LoVo (cell line): ENCODE results near the gene ASAP3.

Experiments
- DNase-seq: peaks from one replicate; pipeline ENCODE4 v3.0.0-alpha.2; 2016; ENCODE audit warnings: low spot score

ASAP3 gene

GRCh38 chr1:23483321-23484252 lies at the start of gene ASAP3:
Gene ASAP3, minus strand, starts transcription at chr1:23484179. Its CDS starts 46 bp downstream, at chr1:23484133.
- DNase-seq, result no peak

GRCh38 chr1:23533246-23534023 lies 49.5 kb upstream of the ASAP3 start:
- DNase-seq, result no peak

DNA sequence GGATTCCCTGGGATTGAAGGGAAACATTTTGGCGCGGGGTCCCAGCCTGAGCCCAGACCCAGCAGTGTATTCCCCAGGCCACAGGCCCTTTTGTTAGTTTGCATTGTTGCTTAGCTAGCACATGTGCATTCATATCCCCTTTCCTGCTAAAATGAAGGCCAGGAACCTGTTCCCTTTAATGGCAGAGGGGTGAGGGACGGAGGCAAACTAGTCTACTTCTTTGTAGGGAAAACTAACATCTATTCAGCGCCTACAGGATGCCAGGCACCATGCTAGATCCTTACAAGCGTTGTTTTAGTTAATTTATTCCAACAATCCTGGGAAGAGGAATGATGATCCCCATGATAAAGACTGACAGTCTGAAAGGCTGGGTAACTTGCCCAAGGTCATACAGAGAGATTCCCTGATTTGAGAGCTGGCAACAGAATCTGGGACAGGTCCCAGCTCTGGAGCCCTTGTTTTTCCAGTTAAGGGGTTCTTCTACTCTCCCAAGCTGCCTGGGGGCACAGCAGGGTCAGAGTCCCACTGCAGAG lies 47.6 kb upstream of the ASAP3 start:
- no peak for DNase-seq

DNA sequence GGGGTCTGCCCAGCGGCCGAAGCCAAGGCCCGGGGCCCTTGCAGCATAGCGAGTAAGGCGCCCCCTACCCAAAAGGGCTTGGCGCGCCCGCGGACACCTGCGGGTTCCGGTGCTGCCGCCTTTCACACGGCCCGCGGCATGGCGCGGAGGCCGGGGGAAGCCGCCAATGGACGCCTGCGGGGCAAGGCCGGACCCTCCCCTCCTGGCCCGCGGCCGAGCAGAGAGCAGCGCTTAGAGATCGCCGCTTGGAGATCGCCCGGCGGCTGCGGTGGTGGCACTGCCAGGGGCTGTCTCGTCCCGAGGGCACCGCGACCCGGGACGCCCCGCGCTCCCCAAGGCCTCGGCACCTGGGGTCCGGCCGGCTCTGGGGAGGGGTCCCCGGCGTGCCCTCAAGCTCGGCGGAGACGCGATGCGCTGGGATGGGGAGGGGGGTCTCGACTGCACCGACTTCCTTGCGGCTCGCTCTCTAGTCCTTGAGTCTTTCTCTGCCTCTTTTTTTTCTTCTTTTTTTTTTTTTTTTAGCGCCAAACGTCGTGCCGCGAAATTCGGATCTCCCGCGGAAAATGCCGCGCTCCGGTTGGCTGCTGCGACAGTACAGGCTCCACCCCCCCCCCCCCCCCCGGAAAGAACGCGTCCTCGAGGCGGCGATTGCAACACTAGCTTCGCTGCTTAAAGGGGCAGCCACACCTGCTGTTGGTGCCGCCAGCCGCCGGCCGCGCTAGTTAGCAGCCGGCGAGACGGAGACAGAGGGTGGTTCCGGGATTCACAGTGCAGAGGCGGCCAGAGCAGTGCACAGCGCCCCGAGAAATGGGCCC lies 47.0 kb upstream of the ASAP3 start, which contains the start of gene E2F2:
Gene E2F2, minus strand, starts transcription at position 487 of the 815 bp plus-strand sequence. Its CDS starts 440 bp downstream, at position 47.
- peak; percentile 89 for DNase-seq

DNA sequence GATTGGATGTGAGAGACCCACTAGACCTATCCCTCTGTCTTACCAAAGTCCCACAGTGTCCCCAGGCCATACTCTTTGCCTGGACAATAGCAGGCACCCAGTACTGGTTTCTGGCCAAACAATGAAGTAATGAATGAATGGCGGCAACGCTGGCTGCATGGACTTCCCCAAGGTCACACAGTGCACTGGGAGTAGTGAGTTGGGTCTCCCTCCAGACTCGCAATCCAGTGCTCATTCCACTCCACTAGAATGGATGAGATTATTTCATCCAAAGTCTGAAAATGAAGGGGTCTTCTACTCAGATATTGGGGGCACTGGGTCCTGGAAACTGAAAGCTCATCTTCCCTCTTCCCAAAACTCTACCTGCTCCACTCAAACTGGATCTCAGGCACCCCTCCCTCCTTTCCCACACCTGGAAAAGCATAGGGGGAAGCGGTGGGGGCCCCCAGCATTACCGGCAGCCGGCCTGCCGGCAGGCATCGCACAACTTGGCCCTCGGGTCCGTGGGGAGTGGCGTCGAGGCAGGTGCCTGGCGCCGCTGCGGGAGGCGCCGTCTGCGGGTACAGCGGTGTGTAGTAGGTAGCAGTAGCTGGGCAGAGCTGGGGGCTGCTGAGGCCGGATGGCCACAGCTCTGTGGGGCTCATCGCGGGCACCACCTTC lies 46.2 kb upstream of the ASAP3 start:
- no peak for DNase-seq

DNA sequence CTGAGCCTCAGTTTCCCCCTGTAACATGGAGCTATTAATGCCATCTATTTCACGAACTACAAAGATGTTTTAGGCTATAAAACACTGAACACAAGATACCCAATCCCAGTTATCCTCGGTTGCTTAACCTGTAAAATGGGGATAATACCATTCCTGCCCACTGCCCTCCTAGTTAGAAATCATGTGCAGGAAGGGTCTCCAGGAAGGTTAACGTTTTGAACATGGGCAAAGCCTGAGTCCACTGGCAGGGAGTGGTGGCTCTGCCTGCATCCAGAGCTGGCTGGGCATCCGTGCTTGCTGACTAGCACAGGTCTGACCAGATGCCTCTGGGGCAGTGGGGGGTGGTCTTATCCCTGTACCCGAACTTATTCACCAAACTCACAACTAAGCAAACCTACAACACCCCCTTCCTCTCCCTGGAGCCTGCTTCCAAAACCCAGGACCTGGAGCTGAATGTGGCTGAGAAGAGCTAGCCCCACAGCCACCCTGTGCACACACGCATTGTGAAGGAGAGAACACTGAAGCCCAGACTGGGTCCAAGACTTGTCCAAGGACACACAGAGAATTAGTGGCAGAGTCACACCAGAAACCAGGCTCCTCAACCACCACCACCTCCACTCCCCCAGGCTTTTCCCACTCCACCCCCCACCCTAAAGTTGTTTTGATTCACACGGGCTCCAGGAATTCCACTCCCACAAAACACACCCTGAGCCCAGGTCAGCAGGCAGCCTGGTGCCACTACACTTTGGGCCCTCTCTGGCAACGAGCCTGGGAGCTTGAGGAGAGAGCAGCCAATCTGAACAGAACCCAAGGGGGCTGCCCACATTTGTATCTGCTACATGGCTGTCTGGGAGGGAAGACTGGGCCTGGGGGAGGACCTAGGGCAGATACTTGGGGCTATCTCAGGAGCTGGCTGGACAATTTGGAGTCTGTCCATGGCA lies 45.4 kb upstream of the ASAP3 start:
- DNase-seq, result no peak

DNA sequence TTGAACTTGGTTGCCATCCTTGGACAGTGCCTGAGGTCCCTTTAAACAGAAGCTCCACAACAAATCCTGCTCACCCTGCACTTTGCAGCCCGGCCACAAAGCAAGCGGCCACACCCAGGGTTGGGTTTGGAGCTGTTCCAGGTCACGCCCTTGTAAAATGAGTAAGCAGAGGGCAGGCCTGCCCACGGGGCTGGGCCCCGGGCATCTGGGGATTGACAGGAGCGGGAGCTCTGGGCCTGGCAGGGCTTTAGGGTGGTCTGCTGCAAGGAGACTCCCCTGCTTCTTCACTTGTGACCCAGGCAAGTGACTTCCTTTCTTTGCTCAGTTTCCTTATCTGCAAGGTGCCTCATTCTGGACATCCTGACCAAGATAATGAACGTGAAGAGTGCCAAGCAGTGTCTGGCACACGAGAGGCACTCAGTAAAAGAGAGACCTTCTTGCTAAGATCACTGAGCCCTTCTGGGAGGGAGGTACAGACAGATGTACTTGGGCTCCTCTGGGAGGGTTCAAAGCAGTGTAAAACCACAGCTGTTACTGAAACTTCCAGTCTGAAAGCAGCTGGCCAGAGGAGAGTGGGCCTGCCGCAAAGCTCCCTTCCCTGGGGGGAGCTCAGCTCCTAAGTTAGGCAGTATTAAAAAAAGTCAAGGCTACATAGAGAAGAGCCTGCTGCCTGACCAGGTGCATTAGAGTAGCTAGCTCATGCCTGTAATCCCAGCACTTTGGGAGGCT lies 44.4 kb upstream of the ASAP3 start:
- peak; percentile 94 for DNase-seq

- no peak for DNase-seq
Measured at GRCh38 chr1:23527900-23528249, 43.9 kb upstream of the ASAP3 start.

GRCh38 chr1:23527366-23527765 lies 43.4 kb upstream of the ASAP3 start:
- no peak for DNase-seq

DNA sequence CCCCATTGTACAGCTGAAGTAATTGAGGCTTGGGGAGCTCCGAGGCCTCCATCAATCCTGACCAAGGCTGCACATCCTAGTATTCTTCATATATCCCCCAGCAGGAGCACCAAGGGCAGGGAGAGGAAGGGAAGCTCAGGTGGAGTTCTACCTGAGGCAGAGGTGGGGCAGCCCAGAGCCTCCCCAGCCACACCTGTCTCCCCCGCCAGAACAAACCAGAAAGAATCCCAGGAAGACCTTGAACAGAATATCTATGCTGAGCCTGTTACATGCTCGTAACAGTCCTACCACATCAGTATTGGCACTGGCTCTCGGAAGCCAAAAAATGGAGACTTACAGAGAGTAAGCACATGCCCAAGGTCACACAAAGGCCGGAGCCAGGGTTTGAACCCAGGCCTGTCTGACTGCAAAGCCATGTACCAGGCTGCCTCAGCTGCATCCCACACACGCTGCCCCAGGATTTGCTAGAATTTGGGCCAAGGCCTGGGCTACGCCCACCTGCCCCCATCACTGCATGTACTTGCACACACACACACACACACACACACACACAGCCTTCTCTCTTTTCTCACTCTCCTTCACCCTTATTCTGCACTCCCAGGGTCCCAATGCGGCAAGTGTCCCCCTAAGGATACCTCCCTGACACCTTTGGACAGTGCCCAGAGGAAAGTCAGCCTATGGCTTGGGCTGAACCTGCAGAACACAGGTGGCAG lies 42.5 kb upstream of the ASAP3 start:
- no peak for DNase-seq

- no peak for DNase-seq
Measured at GRCh38 chr1:23525558-23526250, 41.7 kb upstream of the ASAP3 start.

- peak; percentile 51 for DNase-seq
Measured at GRCh38 chr1:23524716-23525401, 40.9 kb upstream of the ASAP3 start.

- no peak for DNase-seq
Measured at GRCh38 chr1:23524163-23524562, 40.2 kb upstream of the ASAP3 start.

DNA sequence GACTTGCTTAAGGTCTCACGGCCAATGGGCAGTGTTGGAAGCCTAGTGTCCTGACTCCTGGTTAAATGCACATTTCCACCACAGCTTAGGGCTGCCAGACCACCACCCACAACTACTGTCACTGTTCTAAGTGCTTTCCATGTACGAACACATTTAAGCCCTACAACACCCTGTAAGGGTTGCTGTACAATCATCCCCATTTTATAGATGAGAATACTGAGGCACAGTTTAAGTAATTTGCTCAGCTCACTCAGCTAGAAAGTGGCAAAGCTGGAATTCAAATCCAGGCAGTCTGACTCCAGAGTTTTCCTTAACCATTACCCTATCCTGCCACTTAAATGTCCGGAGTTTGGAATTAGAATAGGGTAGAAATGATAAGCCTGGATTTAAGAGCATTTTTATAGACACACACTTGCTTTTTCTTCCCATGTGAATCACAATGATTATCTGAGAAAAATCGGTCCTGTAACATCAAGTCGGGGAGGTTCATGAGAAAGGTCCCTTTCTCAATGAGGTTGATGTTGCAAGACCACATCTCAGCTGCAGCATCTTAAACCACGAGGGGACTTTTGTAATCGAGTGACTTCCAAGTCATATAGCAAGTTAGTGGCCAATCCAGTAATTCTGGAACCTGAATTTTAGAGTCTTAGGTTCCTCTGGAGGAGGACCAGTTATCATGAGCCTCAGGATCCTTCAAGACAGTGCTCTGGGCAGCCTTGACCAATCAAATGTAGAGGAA lies 38.4 kb upstream of the ASAP3 start:
- no peak for DNase-seq

DNA sequence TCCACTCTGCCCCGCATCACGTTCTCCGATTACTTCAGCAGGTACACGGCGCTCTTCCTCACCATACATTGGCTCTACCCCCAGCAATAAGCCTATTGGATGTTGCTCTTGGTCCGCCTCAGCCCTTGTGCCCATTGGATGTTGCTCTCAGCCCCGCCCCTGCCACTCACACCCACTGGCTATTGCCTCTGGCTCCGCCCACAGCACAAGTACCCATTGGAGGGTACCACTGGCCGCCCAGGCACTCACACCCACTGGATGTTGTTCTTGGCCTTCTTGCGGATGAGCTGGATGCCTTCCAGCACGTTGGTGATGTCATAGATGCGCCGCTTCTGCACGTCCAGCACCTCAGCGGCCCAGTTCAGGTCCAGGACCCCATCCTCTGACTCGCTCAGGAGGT lies 37.6 kb upstream of the ASAP3 start:
- DNase-seq, result no peak

- no peak for DNase-seq
Measured at GRCh38 chr1:23517581-23517980, 33.6 kb upstream of the ASAP3 start.

DNA sequence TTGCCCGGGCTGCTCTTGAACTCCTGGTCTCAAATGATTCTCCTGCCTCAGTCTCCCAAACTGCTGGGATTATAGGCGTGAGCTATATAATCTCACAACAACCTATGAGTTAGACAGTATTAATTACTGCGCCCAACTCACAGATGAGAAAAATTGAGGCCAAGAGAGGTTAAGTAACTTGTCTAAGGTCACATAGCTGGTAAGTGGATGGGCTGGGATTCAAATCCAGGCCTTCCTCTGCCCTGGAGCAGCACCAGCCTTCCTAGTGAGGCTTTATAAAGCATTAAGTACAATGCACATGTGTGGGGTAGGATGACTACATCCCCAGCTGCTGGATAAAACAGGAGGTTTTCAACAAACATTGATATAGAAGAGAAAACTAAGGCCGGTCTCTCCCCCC lies 31.9 kb upstream of the ASAP3 start:
- no peak for DNase-seq
